C4-2B (cell line): Measurements from ENCODE around the gene CFAP97D2.

ENCODE experiments used
- H3K27ac ChIP-seq: fragments of 450-650 bp; 2 replicates; pipeline ENCODE4 v1.5.1; 2017
- ZFX ChIP-seq: fragments of 450-650 bp; IDR thresholded peaks from 2 replicates; pipeline ENCODE4 v1.6.1; 2017
- TF ChIP-seq, protein P1 (sequence below): fragments of 450-650 bp; conservative IDR thresholded peaks from 2 replicates; pipeline ENCODE4 v1.5.1; 2017; ENCODE audit warnings: mild to moderate bottlenecking

The CFAP97D2 gene

DNA sequence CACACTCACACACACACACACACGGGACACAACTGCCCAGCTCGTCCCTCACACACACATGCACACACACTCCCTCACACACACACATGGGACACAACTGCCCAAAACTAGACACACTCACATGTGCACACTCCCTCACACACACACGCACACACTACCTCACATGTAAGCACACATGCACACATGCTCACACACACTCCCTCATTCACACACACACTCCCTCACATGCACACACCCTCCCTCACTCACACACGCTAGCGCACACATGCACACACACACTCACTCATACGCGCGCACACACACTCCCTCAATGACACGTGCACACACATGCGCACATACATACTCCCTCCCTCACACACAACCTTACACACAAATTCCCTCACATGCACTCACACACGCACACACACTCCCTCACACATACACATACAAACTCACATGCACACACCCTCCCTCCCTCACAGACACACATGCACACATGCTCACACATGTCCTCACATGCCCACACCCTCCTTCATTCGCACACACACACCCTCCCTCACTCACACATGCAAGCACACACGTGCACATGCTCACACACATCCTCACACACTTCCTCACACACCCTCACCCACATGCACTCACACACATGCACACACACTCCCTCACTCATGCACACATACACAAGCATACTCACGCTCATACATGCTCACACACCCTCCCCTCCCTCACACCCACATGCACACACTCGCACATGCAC is 37.6 kb upstream of the CFAP97D2 start:
- TF ChIP-seq, protein P1, sequence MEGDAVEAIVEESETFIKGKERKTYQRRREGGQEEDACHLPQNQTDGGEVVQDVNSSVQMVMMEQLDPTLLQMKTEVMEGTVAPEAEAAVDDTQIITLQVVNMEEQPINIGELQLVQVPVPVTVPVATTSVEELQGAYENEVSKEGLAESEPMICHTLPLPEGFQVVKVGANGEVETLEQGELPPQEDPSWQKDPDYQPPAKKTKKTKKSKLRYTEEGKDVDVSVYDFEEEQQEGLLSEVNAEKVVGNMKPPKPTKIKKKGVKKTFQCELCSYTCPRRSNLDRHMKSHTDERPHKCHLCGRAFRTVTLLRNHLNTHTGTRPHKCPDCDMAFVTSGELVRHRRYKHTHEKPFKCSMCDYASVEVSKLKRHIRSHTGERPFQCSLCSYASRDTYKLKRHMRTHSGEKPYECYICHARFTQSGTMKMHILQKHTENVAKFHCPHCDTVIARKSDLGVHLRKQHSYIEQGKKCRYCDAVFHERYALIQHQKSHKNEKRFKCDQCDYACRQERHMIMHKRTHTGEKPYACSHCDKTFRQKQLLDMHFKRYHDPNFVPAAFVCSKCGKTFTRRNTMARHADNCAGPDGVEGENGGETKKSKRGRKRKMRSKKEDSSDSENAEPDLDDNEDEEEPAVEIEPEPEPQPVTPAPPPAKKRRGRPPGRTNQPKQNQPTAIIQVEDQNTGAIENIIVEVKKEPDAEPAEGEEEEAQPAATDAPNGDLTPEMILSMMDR = no peak
- no peak for TF ChIP-seq ZFX
- no peak overlapping the region for H3K27ac ChIP-seq

DNA sequence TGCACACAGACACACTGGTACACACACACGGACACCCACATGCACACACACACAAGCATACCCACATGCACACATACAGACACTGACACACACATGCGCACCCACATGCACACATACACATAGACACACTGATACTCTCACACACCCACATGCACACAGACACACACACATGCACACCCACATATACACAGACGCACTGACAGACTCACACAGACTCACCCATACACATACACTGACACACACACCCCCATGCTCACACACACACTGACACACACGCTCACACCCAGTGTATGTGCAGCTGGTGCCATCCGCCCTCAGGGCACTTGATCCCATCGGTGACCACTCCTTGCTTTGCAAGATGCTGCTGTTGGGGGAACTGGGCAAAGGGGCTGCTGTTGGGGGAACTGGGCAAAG is 36.9 kb upstream of the CFAP97D2 start:
- no peak for TF ChIP-seq ZFX
- TF ChIP-seq, protein P1 = no peak
- no peak overlapping the region for H3K27ac ChIP-seq

DNA sequence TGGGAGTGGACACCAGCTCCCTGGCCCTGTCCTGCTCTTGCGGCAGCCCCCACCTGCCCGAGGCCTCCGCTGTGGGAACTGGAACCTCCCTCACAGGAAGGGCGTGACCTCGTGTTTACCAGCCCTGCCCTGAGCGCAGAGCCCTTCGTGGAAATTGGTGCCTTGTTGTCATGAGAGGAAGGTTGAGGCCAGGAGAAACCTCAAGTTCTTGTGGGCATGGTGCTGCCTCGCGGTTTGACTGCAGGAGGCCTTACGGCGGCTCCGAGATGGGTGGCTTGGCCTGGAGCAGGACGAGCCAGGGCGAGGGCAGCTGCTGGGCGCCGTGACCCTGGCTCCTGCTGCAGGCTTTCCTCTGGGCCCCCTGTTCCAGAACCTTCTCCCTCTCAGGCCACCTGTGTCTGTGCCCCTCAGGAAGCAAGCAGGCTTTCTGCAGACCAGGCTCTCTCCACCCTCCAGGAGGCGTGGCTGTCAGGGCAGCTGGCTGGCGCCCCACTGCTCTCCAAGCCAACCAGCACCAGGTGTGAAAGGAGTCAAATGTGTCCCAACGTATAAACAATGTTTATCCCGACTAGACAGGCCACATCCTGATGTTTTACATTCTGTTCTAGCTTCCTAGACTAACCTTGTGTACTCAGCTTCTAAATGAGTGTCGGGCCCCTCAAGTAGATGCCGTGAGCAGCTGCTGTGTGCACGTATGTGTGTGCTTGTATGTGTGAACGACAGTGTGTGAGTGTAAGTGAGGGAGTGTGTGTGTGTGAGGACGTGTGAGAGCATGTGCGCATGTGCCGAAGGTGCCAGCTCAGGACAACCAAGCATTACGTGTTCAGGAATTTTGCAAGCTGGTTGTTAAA is 36.2 kb upstream of the CFAP97D2 start:
- no peak overlapping the region for H3K27ac ChIP-seq
- TF ChIP-seq, protein P1 = no peak
- no peak for TF ChIP-seq ZFX

DNA sequence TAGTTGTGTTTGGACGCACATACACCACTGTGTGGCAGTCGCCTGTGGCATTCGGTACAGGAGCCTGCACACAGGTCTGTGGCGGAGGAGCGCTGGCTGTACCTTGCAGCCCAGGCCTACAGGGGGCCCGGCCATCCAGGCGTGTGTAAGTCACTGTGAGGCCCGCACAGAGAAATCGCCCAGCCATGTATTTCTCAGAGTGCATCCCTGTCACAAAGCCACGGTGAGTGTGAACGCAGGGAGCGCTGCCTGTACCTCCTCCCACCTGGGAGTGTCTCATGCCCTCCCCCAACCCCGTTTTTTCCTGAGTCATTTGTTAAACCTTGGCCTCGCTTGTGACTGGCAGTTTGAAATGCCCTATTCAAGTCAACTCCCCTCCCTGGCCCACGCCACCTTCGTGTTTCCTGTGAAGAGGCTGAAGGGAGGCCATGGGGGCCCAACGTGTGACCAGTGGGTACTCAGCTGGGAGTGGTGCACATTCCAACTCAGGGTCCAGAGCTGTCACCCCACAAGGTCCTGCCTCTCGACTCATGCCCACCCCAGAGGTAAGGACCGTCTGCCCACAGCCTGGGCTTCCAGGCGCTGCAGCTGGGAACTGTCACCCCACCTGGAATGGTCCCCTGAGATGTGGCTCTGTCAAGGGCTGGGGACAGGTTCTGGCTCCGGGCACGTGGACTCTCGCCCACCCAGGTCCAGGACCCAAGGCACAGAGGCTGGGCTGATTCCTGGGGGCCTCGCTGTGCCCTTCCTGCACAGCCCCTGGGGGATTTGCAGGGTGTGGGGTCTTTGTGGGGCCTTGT is 35.1 kb upstream of the CFAP97D2 start:
- TF ChIP-seq, protein P1 = no peak; the same call in 1 of the 2 replicates
- TF ChIP-seq ZFX = no peak

DNA sequence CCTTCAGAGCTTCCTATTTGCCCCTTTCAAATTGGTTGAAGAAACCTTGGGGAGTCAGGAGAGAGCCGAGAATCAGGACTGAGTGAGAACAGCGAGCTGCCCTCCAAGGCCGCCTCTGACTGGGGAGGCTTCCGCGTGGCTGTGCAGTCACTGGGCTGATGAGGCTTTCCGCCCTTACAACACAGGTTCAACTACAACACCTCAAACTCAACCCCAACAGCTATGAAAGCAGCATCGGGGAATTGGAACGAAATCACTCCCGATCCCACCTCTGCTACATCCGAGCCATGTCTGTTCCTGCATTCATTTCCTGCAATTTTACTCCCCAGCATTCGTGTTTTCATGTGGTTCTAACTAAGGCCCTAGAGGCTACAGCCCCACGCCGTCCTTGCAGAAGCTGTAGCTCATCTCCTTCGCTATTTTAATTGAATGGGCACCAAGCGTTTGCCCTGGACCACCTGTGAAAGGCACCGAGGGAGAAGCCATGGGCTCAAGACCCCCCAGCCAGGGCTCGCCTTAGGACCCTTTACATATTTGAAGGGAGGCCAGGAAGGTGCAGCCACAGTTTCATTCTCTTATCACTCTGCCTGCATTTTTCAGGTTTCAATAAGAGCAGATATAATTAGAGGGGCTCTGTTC is 34.3 kb upstream of the CFAP97D2 start:
- H3K27ac ChIP-seq = no peak overlapping the region
- TF ChIP-seq, protein P1 = no peak
- TF ChIP-seq ZFX = no peak

More for the DNA sequence above, 35.1 kb upstream of the CFAP97D2 start:
- H3K27ac ChIP-seq = no peak overlapping the region

DNA sequence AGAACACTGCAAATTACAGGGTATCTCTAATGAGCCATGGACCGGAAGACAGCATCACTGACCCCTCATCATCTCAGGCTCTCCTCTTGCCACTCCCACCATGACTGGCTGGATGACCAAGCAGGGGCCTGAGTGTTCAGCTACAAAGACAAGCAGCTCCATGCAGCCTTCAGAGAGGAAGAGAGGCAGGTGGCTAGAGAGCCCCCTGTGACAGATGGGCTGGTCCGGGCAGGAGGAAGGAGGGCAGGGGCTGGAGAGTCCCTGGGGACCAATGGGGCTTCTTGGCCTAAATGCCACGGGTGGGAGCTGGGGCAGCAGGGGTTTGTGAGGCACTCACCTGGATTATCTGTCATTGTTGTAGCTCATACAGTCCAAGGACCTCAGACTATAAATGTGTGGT is 33.8 kb upstream of the CFAP97D2 start:
- TF ChIP-seq, protein P1 = no peak
- TF ChIP-seq ZFX = no peak
- no peak overlapping the region for H3K27ac ChIP-seq
